Keratinocyte (primary cell): ENCODE data around the gene TMEM132D. TPM values are rescaled to one million over a fixed set of nuclear protein-coding genes. Genes with fewer than 3 reads are reported as not detected.

Source experiments
- DNase-seq: peaks from one replicate; pipeline ENCODE4 v3.0.0-alpha.2; 2011; ENCODE audit warnings: low read depth, missing footprints, low spot score
- FAIRE-seq: peaks from 2 replicates; lab custom pipeline; 2011; peaks lifted over from hg19 to GRCh38; lab: Jason Lieb, UNC
- H2AFZ ChIP-seq: 2 replicates; pipeline ENCODE4 v1.6.0; 2012; ENCODE audit warnings: low read length, control low read depth, inconsistent platforms; ENCODE audit not compliant: control insufficient read depth
- H3K27ac ChIP-seq: 2 replicates; pipeline ENCODE4 v1.5.1; 2011; ENCODE audit warnings: low read length; ENCODE audit not compliant: control insufficient read depth, insufficient read depth
- H3K27me3 ChIP-seq: 3 replicates; pipeline ENCODE4 v1.6.0; 2011; ENCODE audit warnings: low read length; ENCODE audit not compliant: control insufficient read depth, insufficient read depth; ENCODE audit errors: extremely low read depth
- H3K36me3 ChIP-seq, 2 experiments: 2 replicates in 1 of 2; 3 replicates in 1 of 2; pipeline ENCODE4 v1.5.1; 2011; ENCODE audit warnings: low read length in 2 of 2, mild to moderate bottlenecking in 1 of 2; ENCODE audit not compliant: control insufficient read depth in 2 of 2, insufficient read depth in 2 of 2; ENCODE audit errors: extremely low read depth in 1 of 2
- H3K4me1 ChIP-seq: 3 replicates; pipeline ENCODE4 v1.5.1; 2011; ENCODE audit warnings: low read length; ENCODE audit not compliant: control insufficient read depth, insufficient read depth; ENCODE audit errors: extremely low read depth
- H3K4me2 ChIP-seq: 3 replicates; pipeline ENCODE4 v1.6.0; 2011; ENCODE audit warnings: low read depth, low read length; ENCODE audit not compliant: control insufficient read depth, insufficient read depth; ENCODE audit errors: extremely low read depth
- H3K4me3 ChIP-seq, 3 experiments: fragments of 200-600 bp in 1 of 3; sonication (generic) in 1 of 3; 2 replicates in 2 of 3; 3 replicates in 1 of 3; pipeline ENCODE4 v1.5.1; 2011 to 2016; ENCODE audit warnings: low read length in 3 of 3, mild to moderate bottlenecking in 3 of 3, control low read depth in 2 of 3, inconsistent platforms in 1 of 3, low read depth in 1 of 3, mixed read lengths in 1 of 3, mixed run types in 1 of 3, moderate library complexity in 1 of 3; ENCODE audit not compliant: control insufficient read depth in 2 of 3, insufficient read depth in 2 of 3; ENCODE audit errors: extremely low read depth in 1 of 3
- H3K79me2 ChIP-seq: 2 replicates; pipeline ENCODE4 v1.6.0; 2012; ENCODE audit warnings: low read length; ENCODE audit not compliant: control insufficient read depth, insufficient read depth
- H3K9ac ChIP-seq: 3 replicates; pipeline ENCODE4 v1.6.0; 2011; ENCODE audit warnings: low read length; ENCODE audit not compliant: control insufficient read depth, insufficient read depth; ENCODE audit errors: extremely low read depth
- H3K9me1 ChIP-seq: 3 replicates; pipeline ENCODE4 v1.6.0; 2011; ENCODE audit warnings: low read length; ENCODE audit not compliant: control insufficient read depth, insufficient read depth; ENCODE audit errors: extremely low read depth
- H3K9me3 ChIP-seq: 2 replicates; pipeline ENCODE4 v1.5.1; 2012; ENCODE audit warnings: low read depth, low read length; ENCODE audit not compliant: control insufficient read depth
- H4K20me1 ChIP-seq: 3 replicates; pipeline ENCODE4 v1.6.0; 2011; ENCODE audit warnings: low read length; ENCODE audit not compliant: control insufficient read depth, insufficient read depth; ENCODE audit errors: extremely low read depth
- CTCF ChIP-seq, 3 experiments: IDR thresholded peaks in 1 of 3; conservative IDR thresholded peaks in 1 of 3; optimal IDR thresholded peaks in 1 of 3; 2 replicates in 2 of 3; 3 replicates in 1 of 3; pipeline versions ENCODE3 to v1.5.1; 2011; ENCODE audit warnings: low read length in 3 of 3, mild to moderate bottlenecking in 3 of 3, moderate library complexity in 2 of 3, control low read depth in 1 of 3, inconsistent platforms in 1 of 3; ENCODE audit not compliant: insufficient read depth in 2 of 3; ENCODE audit errors: extremely low read depth in 1 of 3
- EZH2 ChIP-seq: IDR thresholded peaks from one replicate; pipeline ENCODE4 v1.6.1; 2012; ENCODE audit warnings: inconsistent platforms, mild to moderate bottlenecking, low read length, moderate library complexity
- dilution Hi-C: fragments of 300-500 bp; cut with MboI; formaldehyde crosslinking; loops from one replicate; pipeline ENCODE4 v1.7.0; 2020; ENCODE audit warnings: low sequenced_read_pairs; ENCODE audit not compliant: extremely low pct_ligation_motif_present
- polyA plus RNA-seq, 5 experiments: library from polyadenylated mRNA; depleted of rRNA in 3 of 5; stranded (reverse) in 3 of 5; stranded (forward) in 1 of 5; unstranded in 1 of 5; fragments of >200 nt; gene quantifications; 1 replicate in 1 of 5; 2 replicates in 3 of 5; 3 replicates in 1 of 5; pipeline versions ENCODE4 v1.2.1 to v1.2.3, GENCODE V29; 2011 to 2012; ENCODE audit warnings: missing spikeins in 2 of 5, low read depth in 1 of 5, low replicate concordance in 1 of 5

TMEM132D gene
- polyA plus RNA-seq, 1 donor (not counting 4 experiments of a cell fraction or from before 2014, with no cell fraction given) = not detected

- no peak overlapping the region for H3K4me2 ChIP-seq
- H3K27ac ChIP-seq = no peak overlapping the region
- no peaks in the 10 kb centered on the region for H3K9me1 ChIP-seq
- no peaks in the 10 kb centered on the region for H3K27me3 ChIP-seq
- no peak overlapping the region for H3K4me3 ChIP-seq
- H3K4me1 ChIP-seq = no peaks in the 10 kb centered on the region
- no peak for TF ChIP-seq CTCF (optimal IDR thresholded peaks at IDR 0.05 in 1 of 3, IDR thresholded peaks at IDR 0.05 in 1 of 3, conservative IDR thresholded peaks at IDR 0.05 in 1 of 3; ENCODE audit: extremely low read depth in 1 of 3, insufficient read depth in 2 of 3, low read length in 3 of 3)
- no peak for TF ChIP-seq EZH2
- H3K36me3 ChIP-seq = no peaks in the 10 kb centered on the region
- H2AFZ ChIP-seq = no peak overlapping the region
- dilution Hi-C loops = no loop called here
- no peaks in the 10 kb centered on the region for H4K20me1 ChIP-seq
- H3K9ac ChIP-seq = no peak overlapping the region
- DNase-seq (no peak), FAIRE-seq (no peak)
- peaks cover 3% of the 10 kb centered on the region for H3K9me3 ChIP-seq
- no peaks in the 10 kb centered on the region for H3K79me2 ChIP-seq
Observed at GRCh38 chr12:129844662-129845220, 59.1 kb downstream of the TMEM132D start.

GRCh38 chr12:129841251-129841650 is 62.6 kb downstream of the TMEM132D start:
- dilution Hi-C loops = no loop called here
- Histone ChIP-seq H3K27ac (no peak overlapping the region), H3K9ac (no peak overlapping the region), H3K4me2 (no peak overlapping the region), H3K9me1 (no peaks in the 10 kb centered on the region), H3K4me3 (no peak overlapping the region), H3K36me3 (no peaks in the 10 kb centered on the region), H4K20me1 (no peaks in the 10 kb centered on the region), H2AFZ (no peak overlapping the region), H3K9me3 (peaks cover 5% of the 10 kb centered on the region), H3K27me3 (no peaks in the 10 kb centered on the region), H3K4me1 (no peaks in the 10 kb centered on the region), H3K79me2 (no peaks in the 10 kb centered on the region)
- no peak for DNase-seq
- FAIRE-seq = no peak
- TF ChIP-seq EZH2 (no peak), CTCF (optimal IDR thresholded peaks at IDR 0.05 in 1 of 3, IDR thresholded peaks at IDR 0.05 in 1 of 3, conservative IDR thresholded peaks at IDR 0.05 in 1 of 3; ENCODE audit: extremely low read depth in 1 of 3, insufficient read depth in 2 of 3, low read length in 3 of 3) (no peak)
